ENCODE measurements around the gene UBA52.

GRCh38 chr19:18543814-18544475 lies 27.7 kb upstream of the UBA52 start:
- TF ChIP-seq CTCF (IDR thresholded peaks at IDR 0.05; ENCODE audit: insufficient read depth, low read length, poor library complexity, severe bottlenecking) (no peak), EZH2phosphoT487 (conservative IDR thresholded peaks at IDR 0.05; ENCODE audit: low read length) (no peak)
